ENCODE results near the gene PPTC7.
"Not testable (repeated sequence)": the region's sequence is repeated elsewhere in the genome, so short reads cannot be mapped to it uniquely, and the experiment has no call there.

Gene PPTC7

GRCh38 chr12:110560946-110561345 is 22.2 kb downstream of the PPTC7 start:
- DNase-seq, result no peak

DNA sequence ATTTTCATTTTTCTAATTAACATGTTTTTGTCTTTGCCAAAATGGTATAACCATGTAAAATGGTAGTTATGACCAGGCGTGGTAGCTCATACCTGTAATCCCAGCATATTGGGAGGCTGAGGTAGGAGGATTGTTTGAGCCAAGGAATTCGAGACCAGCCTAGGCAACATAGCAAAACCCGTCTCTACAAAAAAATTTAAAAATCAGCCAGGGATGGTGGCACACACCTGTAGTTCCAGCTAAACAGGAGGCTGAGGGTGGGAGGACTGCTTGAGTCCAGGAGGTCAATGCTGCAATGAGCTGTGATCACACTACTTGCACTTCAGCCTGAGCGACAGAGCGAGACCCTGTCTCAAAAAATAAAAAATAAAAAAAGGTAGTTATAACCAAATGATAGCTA is 23.1 kb downstream of the PPTC7 start:
- no peak for DNase-seq

DNA sequence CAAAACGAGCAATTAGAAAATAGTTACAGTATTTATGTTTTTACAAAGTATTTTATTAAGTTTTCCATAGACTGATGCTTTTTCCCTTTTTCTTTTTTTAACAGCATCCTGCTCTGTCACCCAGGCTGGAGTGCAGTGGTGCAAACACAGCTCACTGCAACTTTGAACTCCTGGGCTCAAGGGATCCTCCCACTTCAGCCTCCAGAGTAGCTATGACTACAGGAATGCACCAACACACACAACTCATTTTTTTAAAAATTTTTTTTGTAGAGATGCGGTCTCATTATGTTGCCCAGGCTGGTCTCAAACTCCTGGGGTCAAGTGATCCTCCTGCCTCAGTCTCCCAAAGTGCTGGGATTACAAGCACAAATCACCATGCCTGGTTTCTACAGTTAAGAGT is 24.2 kb downstream of the PPTC7 start:
- DNase-seq, result not testable (repeated sequence)

DNA sequence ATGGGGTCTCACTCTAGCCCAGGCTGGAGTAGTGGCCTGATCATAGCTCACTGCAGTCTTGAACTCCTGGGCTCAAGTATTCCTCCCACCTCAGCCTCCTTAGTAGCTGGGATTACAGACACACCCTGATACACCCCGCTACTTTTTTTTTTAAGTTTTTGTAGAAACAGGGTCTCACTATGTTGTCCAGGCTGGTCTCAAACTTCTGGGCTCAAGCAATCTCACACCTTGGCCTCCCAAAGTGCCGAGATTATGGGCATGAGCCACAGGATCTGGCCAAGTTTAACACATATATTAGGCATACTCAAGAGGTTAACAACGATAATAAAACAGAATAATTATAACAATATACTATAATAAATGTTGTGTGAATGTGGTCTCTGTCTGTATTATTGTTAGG is 25.8 kb downstream of the PPTC7 start:
- DNase-seq, result no peak

- no peak for DNase-seq
Observed at GRCh38 chr12:110556705-110557104, 26.4 kb downstream of the PPTC7 start.

DNA sequence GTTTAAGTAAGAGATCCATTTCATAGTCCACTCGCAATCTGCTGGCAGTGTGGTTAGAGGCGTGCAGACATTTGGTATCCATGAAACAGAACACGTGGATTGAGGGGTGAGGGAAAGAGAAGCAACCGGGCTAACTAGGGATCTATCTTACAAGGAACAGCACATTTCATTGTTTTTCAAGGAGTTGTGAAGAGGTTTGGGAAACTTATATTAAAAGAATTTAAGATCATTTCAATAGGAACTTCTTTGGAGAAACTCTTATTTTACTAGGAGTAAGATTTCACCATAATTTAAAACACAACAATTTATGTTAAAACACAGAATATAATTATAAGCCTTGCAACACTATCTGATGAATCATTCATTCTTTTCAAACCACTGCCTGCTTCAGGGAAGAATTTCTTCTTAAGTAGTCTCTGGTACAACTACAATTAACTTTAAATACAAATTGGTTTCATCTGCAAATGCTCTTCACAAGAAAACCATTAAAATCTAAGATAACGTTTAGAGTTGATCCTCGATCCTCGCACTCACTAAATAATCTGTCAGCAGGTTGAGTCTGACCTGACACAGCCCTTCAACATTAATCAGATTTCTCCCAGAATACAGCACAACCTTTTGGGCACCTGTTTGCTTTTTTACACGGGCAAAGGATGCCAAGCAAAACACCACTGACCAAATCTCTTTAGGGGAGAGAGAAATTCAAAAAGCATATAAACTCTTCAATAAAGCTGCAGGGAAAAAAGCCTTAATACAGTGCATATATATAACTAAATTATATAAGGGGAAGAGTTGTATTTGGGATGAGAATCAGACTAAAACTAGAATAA is 27.3 kb downstream of the PPTC7 start:
- DNase-seq, result no peak

GRCh38 chr12:110554184-110554583 is 28.9 kb downstream of the PPTC7 start:
- no peak for DNase-seq

DNA sequence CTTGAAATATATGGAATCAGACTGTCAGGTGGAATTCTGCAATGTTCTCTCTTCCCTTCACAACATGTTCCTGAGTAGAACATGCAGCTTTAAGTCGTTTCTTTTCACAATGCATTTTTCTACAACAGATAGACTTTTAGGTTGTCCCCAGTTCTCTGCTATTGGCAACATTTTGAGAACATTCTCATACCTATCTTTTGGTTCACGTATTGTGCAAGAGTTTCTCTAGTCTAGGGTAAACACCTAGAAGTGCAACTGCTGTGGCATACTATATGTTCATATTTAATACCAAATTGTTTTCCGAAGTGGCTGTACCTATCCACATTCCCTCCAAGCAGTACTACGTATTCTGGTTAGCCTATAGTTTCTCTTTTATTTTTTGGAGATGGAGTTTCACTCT is 32.1 kb downstream of the PPTC7 start:
- no peak for DNase-seq

DNA sequence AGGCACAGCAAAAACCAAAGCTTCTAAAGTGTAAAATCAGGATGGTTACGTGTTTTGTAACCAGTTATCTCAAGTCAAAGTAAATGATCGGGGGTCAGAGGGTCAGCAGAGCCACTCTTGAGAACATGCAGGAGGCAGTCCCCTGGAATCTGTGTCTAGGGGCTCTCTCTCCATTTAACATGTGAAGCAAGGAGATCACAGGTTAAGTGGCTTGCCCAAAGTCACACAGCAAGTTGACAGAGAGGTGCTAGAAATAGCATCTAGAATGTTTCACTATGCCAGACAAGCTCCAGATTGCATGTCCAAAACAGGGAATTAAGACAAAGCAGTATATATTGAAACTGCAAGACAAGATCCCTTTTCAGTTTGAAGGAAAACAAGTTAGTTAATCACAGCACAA is 33.4 kb downstream of the PPTC7 start:
- no peak for DNase-seq

DNA sequence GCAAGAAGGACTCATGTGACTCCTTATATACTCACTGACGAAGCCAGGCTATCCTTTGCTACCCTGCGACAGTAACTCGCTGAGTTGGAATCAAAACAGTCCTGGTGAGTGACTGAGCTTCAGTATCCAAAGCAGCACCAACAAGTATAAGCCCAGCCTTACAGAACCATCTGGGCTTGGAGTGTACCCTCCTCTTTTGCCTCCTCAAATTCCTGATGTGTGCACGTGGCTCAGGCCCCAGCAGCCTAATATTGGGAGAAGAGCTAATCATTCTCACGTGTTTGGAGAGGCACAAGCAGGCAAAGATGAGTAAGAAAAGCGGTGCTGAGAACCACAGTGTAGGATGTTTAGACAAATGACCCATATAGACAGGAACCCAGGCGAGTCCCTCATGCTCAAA is 34.4 kb downstream of the PPTC7 start:
- DNase-seq, result no peak

GRCh38 chr12:110547090-110547489 is 36.0 kb downstream of the PPTC7 start:
- DNase-seq, result no peak

- no peak for DNase-seq
Observed at GRCh38 chr12:110546339-110546738, 36.8 kb downstream of the PPTC7 start.

- DNase-seq, result no peak
Observed at GRCh38 chr12:110545812-110546211, 37.3 kb downstream of the PPTC7 start.

GRCh38 chr12:110545259-110545658 is 37.9 kb downstream of the PPTC7 start:
- not testable (repeated sequence) for DNase-seq

DNA sequence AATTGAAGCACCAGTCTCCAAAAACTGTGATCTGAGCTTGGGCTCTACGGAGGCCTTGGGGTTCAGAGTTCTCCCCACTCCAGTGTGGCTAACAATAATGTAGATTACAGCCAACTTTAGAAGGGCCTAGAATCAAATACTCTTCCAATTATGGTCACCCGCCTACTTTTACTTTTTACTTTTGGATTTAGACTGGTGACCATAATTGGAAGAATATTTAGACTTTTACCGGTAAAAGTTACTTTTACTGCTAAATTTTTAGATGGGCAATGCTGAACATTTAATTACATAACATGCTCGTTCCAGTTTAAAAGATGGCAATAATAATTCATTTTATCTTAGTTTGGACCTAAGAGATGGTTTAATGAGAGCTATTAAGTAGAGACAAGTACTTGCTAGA is 39.2 kb downstream of the PPTC7 start:
- DNase-seq, result no peak

DNA sequence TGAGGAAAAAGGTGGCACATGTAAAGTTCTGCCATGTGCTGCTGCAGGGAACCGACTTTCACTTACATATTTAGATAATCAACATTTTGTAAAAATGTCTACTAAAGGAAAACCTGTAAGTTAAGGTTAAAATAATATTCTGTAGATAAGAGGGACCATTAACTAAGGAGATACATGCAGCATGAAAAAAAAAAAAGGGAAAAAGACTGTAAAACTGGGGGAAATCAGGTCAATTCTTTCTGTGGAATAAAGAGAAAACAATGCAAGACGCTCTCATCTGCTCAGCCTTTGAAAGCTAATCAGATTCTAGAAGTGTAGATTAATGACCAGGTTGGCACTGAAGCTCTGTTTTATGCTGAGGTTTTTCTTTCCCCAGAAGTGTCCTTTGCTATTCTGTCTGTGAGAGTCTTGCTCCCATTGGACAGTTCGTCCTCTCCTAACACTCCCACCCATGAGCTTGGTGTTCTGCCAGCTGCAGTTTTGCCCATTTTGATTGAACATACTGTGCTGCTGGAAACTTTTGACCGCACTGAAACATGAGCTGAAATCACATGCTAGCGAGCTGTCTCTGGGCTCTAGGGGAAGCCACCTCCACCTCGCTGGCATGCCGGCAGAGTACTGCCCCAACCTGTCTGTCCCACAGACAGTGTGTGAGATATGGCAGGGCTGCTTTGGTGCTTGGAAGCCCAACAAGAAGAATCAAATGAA is 39.7 kb downstream of the PPTC7 start:
- peak; percentile 30 for DNase-seq

GRCh38 chr12:110540048-110540447 is 43.1 kb downstream of the PPTC7 start:
- no peak for DNase-seq

DNA sequence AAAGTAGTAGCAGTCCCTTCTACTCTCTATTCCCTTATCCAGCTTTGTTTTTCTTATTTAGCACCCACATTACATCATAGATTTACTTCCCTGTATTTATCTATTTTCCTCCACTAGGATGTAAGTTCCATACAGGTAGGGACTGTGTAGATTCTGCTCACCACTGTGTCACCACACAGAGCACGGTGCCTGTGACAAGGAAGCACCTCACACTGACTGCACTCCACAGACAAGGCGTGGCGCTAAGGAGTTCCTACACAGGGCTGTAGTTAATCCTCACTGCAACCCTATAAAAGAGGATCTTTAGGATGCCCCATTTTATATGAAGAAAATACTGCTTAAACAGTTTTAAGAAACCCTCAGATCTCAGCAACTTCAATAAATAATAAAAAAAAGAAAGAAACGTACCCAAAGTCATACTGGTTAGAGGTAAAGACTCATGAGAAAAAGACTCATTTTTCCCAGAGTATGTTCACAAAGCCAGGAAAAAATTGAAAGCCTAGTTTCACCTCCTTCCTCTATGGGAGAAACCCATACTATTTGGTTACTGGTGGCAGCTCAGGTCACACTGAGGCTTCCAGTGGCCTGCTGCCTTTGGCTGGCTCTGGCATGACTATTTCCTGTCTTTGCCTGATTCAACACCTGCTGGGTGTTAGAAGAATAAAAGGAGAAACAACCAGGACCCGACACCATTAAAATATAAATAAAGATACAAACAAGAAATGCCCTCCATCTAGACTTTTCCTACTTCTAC is 44.1 kb downstream of the PPTC7 start:
- no peak for DNase-seq

- DNase-seq, result no peak
Observed at GRCh38 chr12:110537605-110538409, 45.3 kb downstream of the PPTC7 start.

DNA sequence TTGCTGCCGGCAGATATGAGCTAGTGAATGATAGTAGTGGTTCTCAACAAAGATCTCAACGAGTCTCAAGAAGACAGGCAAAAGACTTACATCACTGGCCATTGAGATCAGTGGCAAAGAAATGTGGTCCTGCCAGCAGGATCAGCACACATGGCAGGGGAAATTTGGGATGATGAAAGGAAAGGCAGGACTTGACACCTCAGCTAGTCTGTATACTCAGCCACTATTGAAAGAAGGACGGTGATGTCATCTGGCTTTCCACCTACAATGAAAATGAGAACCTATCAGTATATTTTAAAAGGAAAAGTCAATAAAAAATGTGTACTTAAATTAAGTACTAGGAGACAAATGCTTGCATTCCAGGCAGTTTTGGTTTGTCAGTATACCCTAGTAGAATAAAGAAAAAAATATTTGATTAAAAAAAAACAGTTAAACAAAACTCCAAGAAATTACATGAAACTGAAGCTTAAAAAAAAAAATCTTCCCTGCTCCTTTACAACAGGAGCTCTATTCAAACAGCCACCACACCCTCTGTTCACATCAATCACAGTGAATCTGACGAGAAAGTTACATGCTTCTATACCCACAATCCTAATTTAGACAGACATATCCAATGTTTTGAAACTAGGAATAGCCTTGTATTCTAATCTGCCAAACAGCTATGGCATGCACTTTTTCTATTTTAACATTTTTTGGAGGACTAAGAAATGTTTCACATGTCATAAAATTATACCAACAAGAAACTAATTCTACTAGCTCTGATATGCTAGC is 46.1 kb downstream of the PPTC7 start:
- no peak for DNase-seq

GRCh38 chr12:110534811-110535210 is 48.3 kb downstream of the PPTC7 start:
- DNase-seq, result no peak

DNA sequence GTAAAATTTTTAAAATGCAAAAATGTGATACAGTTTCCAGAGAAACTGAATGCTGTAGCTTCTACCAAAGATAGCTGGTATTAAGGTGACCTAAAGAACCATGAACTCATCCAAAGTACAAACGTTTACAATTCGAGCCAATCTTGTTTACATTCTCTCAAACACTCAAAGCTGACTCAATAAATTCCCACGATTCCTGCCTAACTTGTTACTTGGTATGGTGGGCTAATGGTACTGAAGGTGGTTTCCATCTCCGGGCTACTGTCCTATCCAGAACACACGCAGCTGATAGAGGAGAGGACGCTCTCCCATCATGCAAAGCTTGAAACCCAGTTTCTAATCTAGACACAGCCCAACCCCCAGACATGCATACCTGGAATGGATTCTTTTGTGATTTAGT is 49.5 kb downstream of the PPTC7 start:
- DNase-seq, result no peak
